ENCODE measurements around the gene ARSH. TPM values are rescaled to one million over a fixed set of nuclear protein-coding genes. Genes with fewer than 3 reads are reported as not detected.

The ARSH gene
- total RNA-seq, 1 experiment from 2014 or later = not detected

GRCh38 chrX:3075959-3076358 lies 69.6 kb downstream of the ARSH start:
- ChIA-PET CTCF (no interaction called here), RAD21 (ENCODE audit: low non-redundant PET in 1 of 2, low total read pairs in 2 of 2, uncharacterized antibody in 2 of 2, unreplicated experiment in 2 of 2) (no interaction called here), POLR2A (no interaction called here)
- intact Hi-C loops (cut with micrococcal nuclease) = no loop called here
- ATAC-seq = no peak
- no peaks in the 10 kb centered on the region for H3K27me3 ChIP-seq (ENCODE audit: insufficient read depth, low read length)
- H3K9ac ChIP-seq (ENCODE audit: low read length) = no peak overlapping the region
- H3K4me3 ChIP-seq (replicated peaks in 1 of 2; ENCODE audit: low read depth in 1 of 2, low read length in 2 of 2) = no peak overlapping the region
- DNase-seq (ENCODE audit: low read depth, low spot score) = no peak
- no peaks in the 10 kb centered on the region for H3K79me2 ChIP-seq (ENCODE audit: insufficient read depth, low read length)
- no peak overlapping the region for H3K4me2 ChIP-seq (ENCODE audit: low read length)
- no peaks in the 10 kb centered on the region for H4K20me1 ChIP-seq (ENCODE audit: insufficient read depth)
- no peaks in the 10 kb centered on the region for H3K36me3 ChIP-seq (ENCODE audit: control insufficient read depth in 1 of 2, insufficient read depth in 2 of 2, low read length in 2 of 2)
- no peak for TF ChIP-seq POLR2A (IDR thresholded peaks at IDR 0.05; ENCODE audit: borderline replicate concordance, extremely low read depth, insufficient read depth, insufficient read length)
- no peak for TF ChIP-seq ELF1 (IDR thresholded peaks at IDR 0.05; ENCODE audit: borderline replicate concordance, low read depth)
- no peak for TF ChIP-seq TCF7L2 (IDR thresholded peaks at IDR 0.05; ENCODE audit: borderline replicate concordance, extremely low read depth, insufficient read depth, insufficient read length)
- TF ChIP-seq FOSL1 (IDR thresholded peaks at IDR 0.05; ENCODE audit: low read depth) = no peak
- TF ChIP-seq CBX3 (IDR thresholded peaks at IDR 0.05; ENCODE audit: low read depth) = no peak
- TF ChIP-seq POLR2AphosphoS5 (IDR thresholded peaks at IDR 0.05; ENCODE audit: low read depth, low read length) = no peak
- no peaks in the 10 kb centered on the region for H3K9me3 ChIP-seq (ENCODE audit: control insufficient read depth in 1 of 2, insufficient read depth in 1 of 2, low read depth in 1 of 2, low read length in 2 of 2)
- no peaks in the 10 kb centered on the region for H3K9me2 ChIP-seq (ENCODE audit: insufficient read depth)
- H3K4me1 ChIP-seq (ENCODE audit: control insufficient read depth in 1 of 2, insufficient read depth in 2 of 2, low read length in 2 of 2) = no peaks in the 10 kb centered on the region
- no TSS peak for BruUV-seq (replicated peaks)
- H2AFZ ChIP-seq (ENCODE audit: low read depth, low read length, poor library complexity, severe bottlenecking) = no peak overlapping the region
- H3K27ac ChIP-seq (ENCODE audit: low read depth, low read length) = no peak overlapping the region

GRCh38 chrX:3076416-3076991 lies 70.2 kb downstream of the ARSH start:
- Histone ChIP-seq H4K20me1 (ENCODE audit: insufficient read depth) (no peaks in the 10 kb centered on the region), H3K4me2 (ENCODE audit: low read length) (no peak overlapping the region), H3K9me2 (ENCODE audit: insufficient read depth) (no peaks in the 10 kb centered on the region), H2AFZ (ENCODE audit: low read depth, low read length, poor library complexity, severe bottlenecking) (no peak overlapping the region), H3K27me3 (ENCODE audit: insufficient read depth, low read length) (no peaks in the 10 kb centered on the region), H3K4me3 (replicated peaks in 1 of 2; ENCODE audit: low read depth in 1 of 2, low read length in 2 of 2) (no peak overlapping the region), H3K79me2 (ENCODE audit: insufficient read depth, low read length) (no peaks in the 10 kb centered on the region), H3K9ac (ENCODE audit: low read length) (no peak overlapping the region), H3K9me3 (ENCODE audit: control insufficient read depth in 1 of 2, insufficient read depth in 1 of 2, low read depth in 1 of 2, low read length in 2 of 2) (no peaks in the 10 kb centered on the region), H3K27ac (ENCODE audit: low read depth, low read length) (no peak overlapping the region), H3K4me1 (ENCODE audit: control insufficient read depth in 1 of 2, insufficient read depth in 2 of 2, low read length in 2 of 2) (no peaks in the 10 kb centered on the region), H3K36me3 (ENCODE audit: control insufficient read depth in 1 of 2, insufficient read depth in 2 of 2, low read length in 2 of 2) (no peaks in the 10 kb centered on the region)
- ATAC-seq (no peak), DNase-seq (ENCODE audit: low read depth, low spot score) (no peak)
- intact Hi-C loops (cut with micrococcal nuclease) = no loop called here
- ChIA-PET POLR2A (no interaction called here), RAD21 (ENCODE audit: low non-redundant PET in 1 of 2, low total read pairs in 2 of 2, uncharacterized antibody in 2 of 2, unreplicated experiment in 2 of 2) (no interaction called here), CTCF (no interaction called here)
- no TSS peak for BruUV-seq (replicated peaks)
- TF ChIP-seq ZNF274 (IDR thresholded peaks at IDR 0.05; ENCODE audit: low read depth, low read length) = no peak
- TF ChIP-seq ATF3 (IDR thresholded peaks at IDR 0.05) = no peak
- no peak for TF ChIP-seq SIN3A (IDR thresholded peaks at IDR 0.05; ENCODE audit: low read depth)
- no peak for TF ChIP-seq POLR2AphosphoS5 (IDR thresholded peaks at IDR 0.05; ENCODE audit: low read depth, low read length)
- no peak for TF ChIP-seq EZH2 (IDR thresholded peaks at IDR 0.05)
- TF ChIP-seq CTCF (IDR thresholded peaks at IDR 0.05 in 2 of 3, conservative IDR thresholded peaks at IDR 0.05 in 1 of 3; ENCODE audit: borderline replicate concordance in 1 of 3, insufficient read depth in 1 of 3, low read depth in 2 of 3, low read length in 2 of 3) = no peak
- TF ChIP-seq SP1 (IDR thresholded peaks at IDR 0.05; ENCODE audit: low read depth) = no peak
- TF ChIP-seq ELF1 (IDR thresholded peaks at IDR 0.05; ENCODE audit: borderline replicate concordance, low read depth) = no peak
- TF ChIP-seq FOSL1 (IDR thresholded peaks at IDR 0.05; ENCODE audit: low read depth) = no peak
- no peak for TF ChIP-seq SRF (IDR thresholded peaks at IDR 0.05; ENCODE audit: low read depth)
- TF ChIP-seq ZFX (IDR thresholded peaks at IDR 0.05) = no peak
- no peak for TF ChIP-seq CEBPB (IDR thresholded peaks at IDR 0.05; ENCODE audit: low read depth)
- no peak for TF ChIP-seq MAX (IDR thresholded peaks at IDR 0.05)
- TF ChIP-seq REST (IDR thresholded peaks at IDR 0.05; ENCODE audit: low read depth) = no peak
